ENCODE data around the gene FBXL19.
A peak's percentile ranks its signal among the peaks of the same experiment; 100 is the strongest.

FBXL19 gene

GRCh38 chr16:30950516-30951065 lies 27.2 kb downstream of the FBXL19 start:
- TF ChIP-seq, protein P1, sequence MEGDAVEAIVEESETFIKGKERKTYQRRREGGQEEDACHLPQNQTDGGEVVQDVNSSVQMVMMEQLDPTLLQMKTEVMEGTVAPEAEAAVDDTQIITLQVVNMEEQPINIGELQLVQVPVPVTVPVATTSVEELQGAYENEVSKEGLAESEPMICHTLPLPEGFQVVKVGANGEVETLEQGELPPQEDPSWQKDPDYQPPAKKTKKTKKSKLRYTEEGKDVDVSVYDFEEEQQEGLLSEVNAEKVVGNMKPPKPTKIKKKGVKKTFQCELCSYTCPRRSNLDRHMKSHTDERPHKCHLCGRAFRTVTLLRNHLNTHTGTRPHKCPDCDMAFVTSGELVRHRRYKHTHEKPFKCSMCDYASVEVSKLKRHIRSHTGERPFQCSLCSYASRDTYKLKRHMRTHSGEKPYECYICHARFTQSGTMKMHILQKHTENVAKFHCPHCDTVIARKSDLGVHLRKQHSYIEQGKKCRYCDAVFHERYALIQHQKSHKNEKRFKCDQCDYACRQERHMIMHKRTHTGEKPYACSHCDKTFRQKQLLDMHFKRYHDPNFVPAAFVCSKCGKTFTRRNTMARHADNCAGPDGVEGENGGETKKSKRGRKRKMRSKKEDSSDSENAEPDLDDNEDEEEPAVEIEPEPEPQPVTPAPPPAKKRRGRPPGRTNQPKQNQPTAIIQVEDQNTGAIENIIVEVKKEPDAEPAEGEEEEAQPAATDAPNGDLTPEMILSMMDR (IDR thresholded peaks at IDR 0.05; ENCODE audit: low read depth, low read length) = no peak
- H3K4me3 ChIP-seq (replicated peaks in 1 of 2; ENCODE audit: low read depth in 2 of 2, low read length in 2 of 2) = peak overlapping the region; percentile 83 to 86
- no peak for DNase-seq (ENCODE audit: low read depth in 2 of 2)

DNA sequence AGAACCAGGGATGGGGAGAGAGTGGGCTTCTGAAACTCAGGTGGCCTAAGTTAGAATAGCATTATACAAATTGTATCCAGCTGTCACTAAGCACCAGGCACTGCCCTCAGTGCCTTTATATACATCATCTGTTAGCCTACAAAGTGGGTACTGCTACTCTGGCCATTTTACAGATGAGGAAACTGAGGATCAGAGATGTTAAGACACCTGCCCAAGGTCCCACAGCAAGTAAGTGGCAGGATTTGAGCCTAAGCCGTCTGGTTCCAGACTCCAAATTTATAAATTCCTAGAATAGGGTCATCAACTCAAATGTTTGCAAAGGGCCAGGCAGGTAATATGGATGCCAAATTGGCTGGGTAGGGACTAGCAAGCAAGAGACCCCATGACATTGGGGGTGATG lies 27.8 kb downstream of the FBXL19 start:
- H3K4me3 ChIP-seq (replicated peaks in 1 of 2; ENCODE audit: low read depth in 2 of 2, low read length in 2 of 2) = no peak overlapping the region
- TF ChIP-seq, protein P1 (IDR thresholded peaks at IDR 0.05; ENCODE audit: low read depth, low read length) = no peak
- no peak for DNase-seq (ENCODE audit: low read depth in 2 of 2)

GRCh38 chr16:30951750-30952149 lies 28.4 kb downstream of the FBXL19 start:
- DNase-seq (ENCODE audit: low read depth in 2 of 2) = peak; percentile 77 to 95

GRCh38 chr16:30953111-30953510 lies 29.7 kb downstream of the FBXL19 start:
- TF ChIP-seq, protein P1 (IDR thresholded peaks at IDR 0.05; ENCODE audit: low read depth, low read length) = no peak
- no peak overlapping the region for H3K4me3 ChIP-seq (replicated peaks in 1 of 2; ENCODE audit: low read depth in 2 of 2, low read length in 2 of 2)
- no peak for DNase-seq (ENCODE audit: low read depth in 2 of 2)

More at GRCh38 chr16:30951750-30952149, 28.4 kb downstream of the FBXL19 start:
- no peak overlapping the region for H3K4me3 ChIP-seq (replicated peaks in 1 of 2; ENCODE audit: low read depth in 2 of 2, low read length in 2 of 2)
- TF ChIP-seq, protein P1 (IDR thresholded peaks at IDR 0.05; ENCODE audit: low read depth, low read length) = no peak

DNA sequence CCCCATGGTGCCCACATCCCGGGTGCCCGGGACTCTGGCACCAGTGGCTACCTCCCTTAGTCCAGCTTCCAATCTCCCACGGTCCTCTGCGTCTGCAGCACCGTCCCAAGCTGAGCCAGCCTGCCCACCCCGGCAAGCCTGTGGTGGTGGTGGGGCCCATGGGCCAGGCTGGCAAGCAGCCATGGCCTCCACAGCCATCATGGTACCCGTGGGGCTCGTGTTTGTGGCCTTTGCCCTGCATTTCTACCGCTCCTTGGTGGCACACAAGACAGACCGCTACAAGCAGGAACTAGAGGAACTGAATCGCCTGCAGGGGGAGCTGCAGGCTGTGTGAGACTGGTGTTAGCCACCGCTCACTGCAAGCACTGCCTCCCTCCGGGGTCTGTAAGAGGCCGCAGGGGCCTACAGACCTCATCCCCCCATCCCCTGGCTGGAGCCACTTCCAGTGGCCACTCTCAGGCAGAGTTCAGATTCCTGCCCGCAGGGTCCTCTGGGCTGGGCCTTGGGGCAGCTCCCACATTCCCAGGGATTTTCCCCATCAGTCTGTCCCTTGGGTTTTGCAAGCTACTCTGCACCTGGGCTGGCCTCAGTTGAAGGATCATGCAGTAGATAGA lies 30.2 kb downstream of the FBXL19 start:
- no peak overlapping the region for H3K4me3 ChIP-seq (replicated peaks in 1 of 2; ENCODE audit: low read depth in 2 of 2, low read length in 2 of 2)
- TF ChIP-seq, protein P1 (IDR thresholded peaks at IDR 0.05; ENCODE audit: low read depth, low read length) = peak; percentile 84
- DNase-seq (ENCODE audit: low read depth in 2 of 2) = peak; percentile 79 to 82

DNA sequence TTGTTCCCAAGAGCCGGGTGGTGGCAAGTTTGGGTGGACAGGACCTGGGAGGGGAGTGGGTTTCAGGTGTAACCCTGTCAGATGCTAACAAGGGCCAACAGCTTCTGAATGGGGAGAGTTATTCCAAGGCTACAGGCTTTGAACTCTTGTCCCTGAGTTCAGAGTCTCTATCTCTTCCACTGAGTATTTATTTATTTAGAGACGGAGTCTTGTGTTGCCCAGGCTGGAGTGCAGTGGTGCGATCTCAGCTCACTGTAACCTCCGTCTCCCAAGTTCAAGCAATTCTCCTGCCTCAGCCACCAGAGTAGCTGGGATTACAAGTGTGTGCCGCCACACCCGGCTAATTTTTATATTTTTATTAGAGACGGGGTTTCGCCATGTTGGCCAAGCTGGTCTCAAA lies 31.6 kb downstream of the FBXL19 start:
- TF ChIP-seq, protein P1 (IDR thresholded peaks at IDR 0.05; ENCODE audit: low read depth, low read length) = no peak
- no peak overlapping the region for H3K4me3 ChIP-seq (replicated peaks in 1 of 2; ENCODE audit: low read depth in 2 of 2, low read length in 2 of 2)
- no peak for DNase-seq (ENCODE audit: low read depth in 2 of 2)

All from cardiac fibroblast (primary cell).